Hippocampal formation (tissue), 2 donors: ENCODE results near the gene AHNAK.

Experiments
- DNase-seq, 2 donors: peaks; one replicate each; lab custom pipeline; 2025; lab: John Stamatoyannopoulos, UW

The AHNAK gene

GRCh38 chr11:62435846-62436660, 110.6 kb downstream of the AHNAK start:
- DNase-seq, result peak in 1 of 2 donors; percentile 84

DNA sequence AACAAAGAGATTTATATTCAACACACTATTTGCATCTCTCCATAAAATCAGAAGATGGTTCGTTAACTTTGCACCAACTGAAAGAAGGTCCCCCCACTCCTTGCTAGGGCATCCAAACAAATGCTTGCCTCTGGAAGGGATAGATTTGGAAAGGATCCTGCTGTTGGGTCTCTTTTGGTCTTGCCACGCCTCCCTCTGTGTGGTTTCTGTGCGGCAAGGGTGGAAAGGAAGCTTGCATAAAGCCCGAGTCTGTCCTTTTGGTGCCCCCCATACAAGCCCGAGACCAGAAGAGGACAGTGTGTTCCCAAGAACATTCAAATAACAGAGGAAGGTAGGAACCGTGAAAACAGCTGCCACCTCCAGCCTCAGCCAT, 112.7 kb downstream of the AHNAK start:
- no peak for DNase-seq

- DNase-seq, result no peak
Observed at GRCh38 chr11:62433141-62433903, 113.3 kb downstream of the AHNAK start.

GRCh38 chr11:62432695-62433094, 113.9 kb downstream of the AHNAK start:
- DNase-seq, result no peak

DNA sequence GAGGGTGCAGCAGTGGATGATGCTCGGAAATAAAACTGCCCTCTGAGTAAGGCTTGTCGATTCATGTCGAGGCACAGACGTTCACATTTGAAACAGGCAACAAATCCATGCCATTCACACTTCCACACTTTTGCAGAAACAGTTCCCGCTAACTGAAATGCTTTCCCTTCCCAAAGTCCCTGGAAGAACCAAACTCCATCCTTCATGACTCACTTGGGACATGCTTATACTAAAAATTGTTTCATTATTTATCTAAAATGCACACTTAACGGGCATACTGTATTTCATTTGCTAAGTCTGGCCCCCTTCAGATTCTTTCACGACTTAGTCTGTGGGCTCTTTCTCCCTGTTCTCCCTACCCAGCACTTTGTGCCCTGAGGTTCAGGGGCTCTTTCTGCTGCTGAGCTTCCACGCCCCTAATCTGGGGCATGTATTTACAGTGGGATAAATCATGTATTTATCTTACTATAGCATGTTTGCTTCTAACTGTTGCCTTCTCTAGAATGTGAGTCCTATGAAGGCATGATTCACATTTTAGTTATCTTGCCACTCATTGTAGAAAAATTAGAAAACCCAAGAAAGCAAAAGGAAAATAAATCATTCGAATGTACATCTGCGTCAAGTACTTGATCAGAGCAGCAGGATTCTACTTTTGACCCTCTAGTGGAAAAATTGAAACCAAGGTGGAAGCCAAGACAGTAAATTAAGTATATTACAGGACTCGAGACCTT, 115.3 kb downstream of the AHNAK start:
- DNase-seq, result no peak

GRCh38 chr11:62430425-62430824, 116.2 kb downstream of the AHNAK start:
- no peak for DNase-seq

- DNase-seq, result no peak
Observed at GRCh38 chr11:62428871-62429560, 117.6 kb downstream of the AHNAK start.

GRCh38 chr11:62427630-62428233, 118.9 kb downstream of the AHNAK start:
- no peak for DNase-seq

- no peak for DNase-seq
Observed at GRCh38 chr11:62423012-62423411, 123.6 kb downstream of the AHNAK start.

- no peak for DNase-seq
Observed at GRCh38 chr11:62421996-62422395, 124.6 kb downstream of the AHNAK start.

DNA sequence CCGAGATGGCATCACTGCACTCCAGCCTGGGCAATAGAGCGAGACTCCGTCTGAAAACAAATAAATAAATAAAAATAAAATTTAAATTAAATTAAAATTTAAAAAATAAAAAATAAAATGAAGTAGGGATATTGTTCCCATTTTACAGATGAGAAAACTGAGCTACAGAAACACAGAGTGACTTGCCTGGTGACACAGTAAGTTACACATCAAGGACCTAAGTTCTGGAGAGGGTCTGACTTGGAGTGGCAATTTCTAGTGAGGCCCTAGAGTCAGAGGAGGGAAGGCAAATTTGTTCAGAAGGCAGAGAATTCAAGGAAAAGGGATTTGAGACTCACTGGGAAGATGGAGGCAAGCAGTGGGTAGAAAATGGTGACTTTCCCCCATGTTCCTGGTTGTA, 125.7 kb downstream of the AHNAK start:
- no peak for DNase-seq

DNA sequence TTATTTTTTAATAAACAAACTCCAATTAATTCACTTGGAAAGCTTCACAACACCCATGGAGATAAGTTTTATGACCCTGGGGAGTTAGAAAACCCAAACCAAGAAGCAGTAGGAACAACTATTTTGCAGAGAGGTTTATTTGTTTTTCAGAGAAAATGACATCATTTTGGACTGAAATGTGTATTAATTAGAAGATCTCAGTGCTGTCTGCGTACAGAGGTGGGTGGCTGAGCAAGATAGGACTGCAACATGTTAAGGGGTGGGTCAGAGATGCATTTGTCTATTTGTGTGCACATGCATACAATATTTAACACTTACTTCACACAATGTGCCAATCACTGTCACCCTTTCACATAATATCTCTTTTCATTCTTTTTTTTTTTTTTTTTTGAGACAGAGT, 126.7 kb downstream of the AHNAK start:
- no peak for DNase-seq

DNA sequence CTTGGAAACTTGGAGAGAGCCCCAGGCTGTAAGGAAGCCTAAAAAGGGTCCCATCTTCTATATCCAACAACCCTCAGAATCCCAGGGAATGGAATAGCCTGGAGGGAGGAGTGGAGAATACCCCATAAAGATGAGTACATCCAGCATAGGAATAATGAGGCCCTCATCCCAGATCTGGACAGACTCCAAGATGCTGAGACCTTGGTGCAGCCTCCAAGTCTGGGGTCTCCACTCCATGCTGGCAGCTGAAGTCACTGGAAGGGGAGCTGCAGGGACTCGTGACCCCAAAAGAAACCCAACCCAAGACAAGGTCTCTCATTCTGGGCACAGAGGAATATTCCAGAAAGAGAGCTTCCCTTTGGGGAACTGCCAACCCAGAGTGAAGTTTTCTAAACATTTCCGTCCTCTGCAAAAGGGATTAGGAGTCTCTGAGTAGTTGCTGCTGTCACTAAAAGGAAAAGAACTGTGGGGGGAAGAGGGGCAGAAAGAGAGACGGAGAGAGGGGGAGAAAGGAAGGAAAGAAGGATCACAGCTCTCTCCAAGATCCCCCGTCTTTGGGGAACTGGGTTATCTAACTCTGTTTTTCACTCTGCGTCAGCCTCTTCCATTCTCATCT, 127.2 kb downstream of the AHNAK start:
- no peak for DNase-seq

- no peak for DNase-seq
Observed at GRCh38 chr11:62418733-62419132, 127.9 kb downstream of the AHNAK start, which contains the start of gene SCGB1A1. Gene SCGB1A1, plus strand, starts transcription at chr11:62419033. Its CDS starts 63 bp downstream, at chr11:62419096.

- DNase-seq, result no peak
Observed at GRCh38 chr11:62418136-62418535, 128.5 kb downstream of the AHNAK start.

DNA sequence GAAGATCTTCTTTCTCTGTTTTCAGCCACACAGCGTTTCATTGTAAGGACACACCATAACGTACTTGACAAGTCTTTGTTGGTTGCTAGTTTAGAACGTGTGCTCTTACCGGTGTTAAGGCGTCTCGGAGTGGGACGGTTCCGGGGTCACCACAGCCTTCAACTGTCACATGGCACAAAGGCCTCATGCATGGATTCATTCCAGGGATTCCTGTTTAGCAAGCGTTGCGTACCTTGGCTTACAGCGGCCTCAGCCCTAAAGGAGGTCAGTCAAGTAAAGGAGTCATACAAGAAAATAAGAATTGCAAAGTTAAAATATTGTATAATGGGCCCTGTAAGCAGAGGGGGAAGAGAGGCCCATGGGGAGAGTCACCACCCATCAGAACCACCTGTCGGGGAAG, 130.0 kb downstream of the AHNAK start:
- DNase-seq, result no peak

GRCh38 chr11:62413060-62413696, 133.4 kb downstream of the AHNAK start:
- DNase-seq, result no peak

DNA sequence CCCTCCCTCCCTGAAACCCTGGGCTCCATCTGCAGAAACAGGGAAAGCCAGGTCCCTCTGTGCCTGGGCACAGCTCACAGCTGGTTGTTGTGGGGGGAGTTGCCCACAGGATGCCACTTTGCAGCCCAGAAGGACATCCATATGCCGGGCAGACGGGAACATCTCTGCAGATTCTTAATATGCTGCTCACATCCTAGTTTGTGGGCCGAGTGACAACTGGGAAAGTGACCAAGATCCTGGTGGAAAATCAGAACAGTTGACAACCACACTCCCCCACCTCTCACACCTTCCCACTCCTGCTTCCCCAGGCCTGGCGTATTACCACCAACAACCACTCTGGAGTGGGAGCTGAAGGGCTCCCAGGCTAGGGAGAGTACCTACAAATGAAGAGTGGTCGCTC, 135.1 kb downstream of the AHNAK start:
- DNase-seq, result peak in 1 of 2 donors; percentile 23

DNA sequence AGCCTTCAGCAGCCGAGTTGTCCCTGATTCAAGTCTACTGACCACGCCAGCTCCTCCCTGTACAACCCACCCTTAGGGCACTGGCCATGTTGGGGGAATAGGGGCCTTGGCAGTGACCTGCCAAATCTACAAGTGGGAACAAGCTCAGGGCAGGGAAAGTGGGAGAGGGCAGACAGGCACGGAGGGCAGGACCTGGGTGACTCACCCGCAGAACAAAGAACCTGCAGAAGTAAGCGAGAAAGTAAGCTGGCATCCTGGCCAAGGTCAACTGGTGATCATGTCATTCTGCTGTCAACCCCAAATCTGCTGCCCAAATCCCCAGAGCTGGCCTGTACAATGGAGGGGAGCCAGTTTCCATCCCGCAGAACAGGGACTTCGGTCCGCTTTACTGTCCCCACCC, 135.6 kb downstream of the AHNAK start:
- DNase-seq, result no peak

- no peak for DNase-seq
Observed at GRCh38 chr11:62409831-62410230, 136.8 kb downstream of the AHNAK start.

- no peak for DNase-seq
Observed at GRCh38 chr11:62406034-62406433, 140.6 kb downstream of the AHNAK start.
